Measurements from ENCODE around the gene MEX3D. TPM values are rescaled to one million over a fixed set of nuclear protein-coding genes. Genes with fewer than 3 reads are reported as not detected.
"Not testable (repeated sequence)": the region's sequence is repeated elsewhere in the genome, so short reads cannot be mapped to it uniquely, and the experiment has no call there.

The MEX3D gene
- total RNA-seq, 2 experiments from 2014 or later = 7.6 to 9.5 TPM

DNA sequence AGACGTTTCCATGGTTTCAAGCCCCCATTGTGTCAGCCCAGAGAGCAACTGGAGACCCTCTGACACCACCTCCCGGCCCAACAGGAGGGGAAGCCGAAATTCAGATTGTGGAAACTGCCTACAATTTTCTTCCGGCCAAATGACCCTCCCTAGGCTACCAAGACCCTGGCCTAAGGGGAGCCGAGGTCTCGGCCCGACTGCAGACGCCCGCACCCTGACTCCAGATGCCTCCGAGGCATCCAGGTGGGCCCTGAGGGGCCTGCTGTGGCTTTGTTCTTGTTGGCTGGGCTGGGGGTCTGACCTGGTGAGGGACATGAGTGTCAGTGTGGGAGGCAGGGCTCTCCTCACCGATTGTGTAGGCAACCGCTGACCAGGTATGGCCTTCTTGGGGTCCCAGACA lies 9.6 kb downstream of the MEX3D start:
- DNase-seq (no peak), ATAC-seq (no peak)
- Mint-ChIP-seq H3K4me1 (no peaks in the 10 kb centered on the region), H3K27ac (no peak overlapping the region), H3K27me3 (no peaks in the 10 kb centered on the region), H3K4me3 (no peak overlapping the region), H3K36me3 (no peaks in the 10 kb centered on the region), H3K9me3 (ENCODE audit: low read depth) (no peaks in the 10 kb centered on the region)
- CTCF ChIA-PET = interaction anchor here (1.1 kb wide), 1 partner anchor 45 kb away, joined by 3 read pairs; no protein-coding TSS in a partner anchor

DNA sequence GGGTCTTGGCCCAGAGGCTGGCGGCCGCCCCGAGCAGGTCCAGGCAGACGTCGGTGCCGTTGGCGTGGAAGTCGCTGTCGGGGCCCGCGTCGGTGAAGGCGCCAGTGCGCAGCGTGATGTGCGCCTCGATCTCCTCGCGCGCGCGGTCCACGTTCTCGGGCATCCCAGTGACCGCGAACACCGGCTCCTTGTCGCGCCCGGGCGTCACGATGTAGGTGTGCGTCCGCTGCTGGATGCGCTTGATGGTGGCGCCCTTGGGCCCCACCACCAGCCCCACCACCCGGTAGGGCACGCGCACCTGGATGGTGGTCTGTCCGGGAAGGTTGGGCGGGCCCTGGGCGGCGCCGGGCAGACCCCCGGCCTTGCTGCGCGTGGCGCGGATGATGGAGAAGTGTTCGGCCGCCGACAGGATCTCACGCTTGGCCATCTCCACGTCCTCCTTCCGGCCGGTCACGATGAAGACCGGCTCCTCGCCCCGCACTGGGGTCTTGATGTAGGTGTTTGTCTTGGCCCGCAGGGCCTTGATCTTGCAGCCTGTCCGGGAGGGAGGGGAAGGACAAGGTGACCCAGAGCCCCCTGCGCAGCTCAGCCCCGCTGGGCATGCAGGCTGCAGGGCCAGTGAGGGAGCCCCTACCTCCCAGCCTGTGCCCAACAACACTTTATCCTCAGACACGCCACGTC lies 11.6 kb downstream of the MEX3D start:
- no peaks in the 10 kb centered on the region for H3K27me3 Mint-ChIP-seq
- CTCF ChIA-PET = no interaction called here
- no peak overlapping the region for H3K27ac Mint-ChIP-seq
- DNase-seq (no peak), ATAC-seq (no peak)
- no peaks in the 10 kb centered on the region for H3K36me3 Mint-ChIP-seq
- H3K9me3 Mint-ChIP-seq (ENCODE audit: low read depth) = no peaks in the 10 kb centered on the region
- H3K4me3 Mint-ChIP-seq = no peak overlapping the region
- no peaks in the 10 kb centered on the region for H3K4me1 Mint-ChIP-seq

DNA sequence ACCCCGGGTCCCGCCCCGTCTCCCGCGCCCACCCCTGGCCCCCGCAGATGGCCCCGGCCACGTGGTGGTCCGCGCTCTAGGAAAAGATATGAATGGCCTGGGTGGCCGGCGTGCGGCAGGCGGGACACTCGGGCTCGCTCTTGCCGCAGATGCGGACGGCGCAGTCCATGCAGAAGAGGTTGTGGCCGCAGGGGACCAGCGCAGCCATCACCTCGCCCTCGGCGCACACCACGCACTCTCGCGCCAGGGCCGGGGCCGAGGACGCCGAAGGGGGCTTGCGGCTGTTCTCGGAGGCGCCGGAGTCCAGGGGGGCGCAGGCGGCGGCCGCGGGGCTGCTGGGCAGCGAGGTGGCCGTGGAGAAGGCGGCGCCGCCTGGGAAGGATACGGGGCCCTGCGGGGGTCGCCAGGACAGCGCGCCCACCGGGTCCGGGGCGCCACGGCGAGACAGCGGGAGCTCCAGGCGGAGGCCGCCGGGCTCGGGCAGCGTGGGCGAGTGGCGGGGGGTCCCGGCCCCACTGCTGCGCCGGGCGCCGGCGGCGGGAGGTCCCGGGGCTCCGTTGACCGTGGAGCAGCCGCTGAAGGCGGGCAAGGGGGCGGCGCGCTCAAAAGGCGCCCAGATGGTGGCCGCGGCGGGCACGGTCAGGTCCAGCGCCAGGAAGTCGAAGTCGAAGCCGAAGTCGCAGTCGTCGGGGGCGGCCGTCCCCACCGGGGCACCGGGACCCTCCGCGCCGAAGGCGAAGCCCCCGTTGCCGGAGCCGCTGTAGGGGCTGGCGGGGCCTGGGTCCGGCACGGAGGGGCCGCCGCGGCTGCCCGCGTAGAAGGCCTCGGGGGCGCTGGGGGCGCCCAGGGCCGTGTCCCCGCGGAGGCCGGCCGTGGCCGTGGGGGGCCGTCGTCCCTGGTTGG lies 12.4 kb downstream of the MEX3D start:
- H3K9me3 Mint-ChIP-seq (ENCODE audit: low read depth) = no peaks in the 10 kb centered on the region
- no peaks in the 10 kb centered on the region for H3K4me1 Mint-ChIP-seq
- CTCF ChIA-PET = no interaction called here
- no peaks in the 10 kb centered on the region for H3K27me3 Mint-ChIP-seq
- no peak overlapping the region for H3K27ac Mint-ChIP-seq
- H3K36me3 Mint-ChIP-seq = no peaks in the 10 kb centered on the region
- DNase-seq (no peak), ATAC-seq (no peak)
- no peak overlapping the region for H3K4me3 Mint-ChIP-seq

DNA sequence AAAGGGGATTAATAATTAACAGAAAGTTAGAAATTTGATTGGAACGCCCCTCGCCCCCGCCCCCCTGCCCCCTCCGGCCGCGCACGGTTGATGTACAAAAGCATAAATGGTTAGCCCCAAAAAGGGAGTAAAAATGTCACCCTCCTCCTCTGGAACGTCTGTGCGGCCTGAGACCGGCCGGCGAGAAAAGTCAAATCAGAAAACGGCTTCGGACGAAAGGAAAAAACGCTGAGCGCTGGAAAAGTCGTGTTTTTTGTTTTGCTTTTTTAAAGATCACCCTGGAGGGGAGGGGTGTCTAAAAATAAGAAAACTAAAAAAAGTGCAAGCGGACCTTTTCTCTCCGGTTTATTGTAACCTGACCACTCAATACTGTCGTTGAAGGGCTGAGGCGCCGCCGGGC lies 13.2 kb downstream of the MEX3D start:
- CTCF ChIA-PET = interaction anchor here (0.9 kb wide), 1 partner anchor 9 kb away, joined by 4 read pairs; no protein-coding TSS in a partner anchor
- no peaks in the 10 kb centered on the region for H3K9me3 Mint-ChIP-seq (ENCODE audit: low read depth)
- ATAC-seq = no peak
- no peak overlapping the region for H3K4me3 Mint-ChIP-seq
- no peaks in the 10 kb centered on the region for H3K36me3 Mint-ChIP-seq
- H3K27me3 Mint-ChIP-seq = no peaks in the 10 kb centered on the region
- DNase-seq = no peak
- no peaks in the 10 kb centered on the region for H3K4me1 Mint-ChIP-seq
- H3K27ac Mint-ChIP-seq = no peak overlapping the region

DNA sequence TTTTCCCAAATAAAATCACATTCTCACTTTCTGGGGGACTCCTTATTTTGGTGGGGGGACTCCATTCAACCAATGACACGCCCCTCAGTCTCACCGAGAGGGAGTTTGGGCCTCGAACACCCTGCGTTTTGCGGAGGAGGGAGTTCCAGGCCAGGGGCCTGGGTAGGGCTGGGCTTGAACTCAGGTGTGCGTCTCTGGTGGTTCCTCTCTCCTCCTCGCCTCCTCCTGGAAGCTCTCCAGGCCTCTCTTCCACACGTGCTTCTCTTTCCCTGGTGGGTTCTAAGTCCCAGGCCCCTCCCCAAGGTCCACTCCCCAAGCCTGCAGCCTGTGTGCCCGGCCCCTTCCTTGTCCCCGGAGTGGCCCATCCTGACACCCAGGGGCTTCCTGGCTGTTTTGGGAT lies 14.7 kb downstream of the MEX3D start:
- ATAC-seq (no peak), DNase-seq (no peak)
- no peaks in the 10 kb centered on the region for H3K36me3 Mint-ChIP-seq
- H3K27me3 Mint-ChIP-seq = peaks cover 2% of the 10 kb centered on the region
- H3K4me1 Mint-ChIP-seq = no peaks in the 10 kb centered on the region
- no peaks in the 10 kb centered on the region for H3K9me3 Mint-ChIP-seq (ENCODE audit: low read depth)
- H3K27ac Mint-ChIP-seq = no peak overlapping the region
- CTCF ChIA-PET = interaction anchor here (1.0 kb wide), 1 partner anchor 119 kb away, joined by 4 read pairs; no protein-coding TSS in a partner anchor
- H3K4me3 Mint-ChIP-seq = no peak overlapping the region

DNA sequence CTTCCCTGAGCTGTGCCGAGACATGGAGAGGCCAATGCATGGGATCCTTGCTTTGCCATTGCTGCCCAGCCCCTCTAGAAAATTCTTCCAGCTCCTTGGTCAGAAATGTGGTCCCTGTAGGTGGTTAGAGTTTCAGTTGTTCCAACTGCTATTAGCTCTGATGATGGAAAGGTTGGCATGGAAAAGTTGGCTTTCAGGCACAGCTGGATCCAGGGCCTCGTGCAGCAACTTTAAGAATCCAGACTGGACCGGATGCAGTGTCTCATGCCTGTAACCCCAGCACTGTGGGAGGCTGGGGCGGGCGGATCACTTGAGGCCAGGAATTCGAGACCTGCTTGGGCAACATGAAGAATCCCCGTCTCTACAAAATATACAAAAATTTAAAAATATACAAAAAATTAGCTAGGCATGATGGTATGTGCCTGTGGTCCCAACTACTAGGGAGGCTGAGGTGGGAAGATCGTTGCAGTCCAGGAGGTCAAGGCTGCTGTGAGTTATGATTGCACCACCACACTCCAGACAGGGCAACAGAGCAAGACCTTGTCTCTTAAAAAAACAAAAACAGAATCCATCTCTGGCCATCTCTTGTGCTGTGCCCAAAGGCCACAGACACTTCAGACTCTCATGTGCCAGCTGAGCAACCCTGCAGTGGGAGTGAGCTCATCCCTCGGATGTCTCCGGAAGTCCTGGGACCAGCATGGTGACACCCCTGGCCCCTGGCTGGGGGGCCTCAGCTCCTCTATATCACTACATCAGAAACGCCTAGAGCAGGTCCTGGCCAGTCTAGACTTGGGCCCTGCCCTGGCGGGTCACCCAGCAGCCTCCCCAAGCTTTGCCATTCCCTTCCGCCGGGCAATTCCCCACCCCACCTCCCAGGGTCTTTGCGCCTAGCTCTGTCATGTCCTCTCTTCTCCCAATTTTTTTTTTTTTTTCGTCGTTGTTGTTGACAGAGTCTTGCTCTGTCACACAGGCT lies 16.8 kb downstream of the MEX3D start:
- Mint-ChIP-seq H3K27ac (no peak overlapping the region), H3K4me3 (no peak overlapping the region), H3K4me1 (peaks cover under 1% of the 10 kb centered on the region), H3K27me3 (peaks cover 4% of the 10 kb centered on the region), H3K9me3 (ENCODE audit: low read depth) (no peaks in the 10 kb centered on the region), H3K36me3 (no peaks in the 10 kb centered on the region)
- DNase-seq (no peak), ATAC-seq (no peak)
- CTCF ChIA-PET = interaction anchor here (0.7 to 1.0 kb wide), 2 partner anchors 20 to 287 kb away, joined by 3 to 6 read pairs; no protein-coding TSS in a partner anchor

DNA sequence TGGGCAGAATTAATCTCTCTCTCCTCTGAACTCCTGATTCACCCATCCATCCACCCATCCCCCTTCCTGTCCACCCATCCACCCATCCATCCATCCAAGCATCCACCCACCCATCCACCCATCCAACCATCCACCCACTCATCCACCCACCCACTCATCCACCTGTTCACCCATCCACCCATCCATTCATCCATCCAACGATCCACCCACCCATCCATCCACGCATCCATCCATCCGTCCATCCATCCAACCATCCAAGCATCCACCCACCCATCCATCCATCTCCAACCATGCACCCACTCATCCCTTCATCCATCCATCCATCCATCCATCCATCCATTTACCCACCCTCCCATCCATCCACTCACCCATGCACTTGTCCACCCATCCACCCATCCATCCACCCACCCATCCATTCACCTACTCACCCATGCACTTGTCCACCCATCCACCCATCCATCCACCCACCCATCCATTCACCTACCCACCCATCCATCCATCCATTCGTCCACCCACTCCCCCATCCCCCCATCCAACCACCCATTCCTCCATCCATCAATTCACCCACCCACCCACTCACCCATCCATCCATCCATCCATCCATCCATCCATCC lies 18.7 kb downstream of the MEX3D start:
- H3K27me3 Mint-ChIP-seq = peaks cover 8% of the 10 kb centered on the region
- H3K36me3 Mint-ChIP-seq = no peaks in the 10 kb centered on the region
- H3K9me3 Mint-ChIP-seq (ENCODE audit: low read depth) = no peaks in the 10 kb centered on the region
- no peak overlapping the region for H3K4me3 Mint-ChIP-seq
- no peak for DNase-seq
- CTCF ChIA-PET = no interaction called here
- no peak for ATAC-seq
- no peak overlapping the region for H3K27ac Mint-ChIP-seq
- peaks cover 4% of the 10 kb centered on the region for H3K4me1 Mint-ChIP-seq

DNA sequence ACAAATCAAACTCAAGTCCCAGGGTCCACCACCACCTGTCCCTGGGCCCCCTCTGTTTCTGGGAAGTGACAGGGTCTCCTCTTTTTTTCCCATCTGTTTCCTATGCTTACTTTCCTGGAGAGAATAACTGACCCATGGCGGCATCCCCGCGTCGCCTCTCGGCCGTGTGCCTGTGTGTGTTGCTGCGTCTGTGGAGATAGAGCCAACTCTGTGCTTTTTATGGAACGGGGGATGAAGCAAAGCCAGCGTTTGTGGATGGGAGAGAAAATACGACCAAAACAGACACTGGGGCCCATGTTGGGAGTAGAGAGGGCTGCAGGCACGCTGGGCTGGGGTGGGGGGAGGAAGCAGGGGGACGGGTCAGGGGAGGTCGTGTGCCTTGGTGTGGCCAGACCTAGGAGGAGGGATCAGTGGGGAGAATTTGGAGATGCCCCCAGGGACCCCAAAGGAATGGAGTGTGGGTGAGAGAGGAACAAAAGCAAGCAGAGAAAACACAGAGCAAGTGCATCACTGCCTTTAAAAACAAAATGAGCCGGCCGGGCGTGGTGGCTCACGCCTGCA lies 27.7 kb downstream of the MEX3D start:
- no peak for ATAC-seq
- Mint-ChIP-seq H3K27me3 (peaks cover 8% of the 10 kb centered on the region), H3K36me3 (no peaks in the 10 kb centered on the region), H3K27ac (no peak overlapping the region), H3K4me3 (no peak overlapping the region), H3K9me3 (ENCODE audit: low read depth) (no peaks in the 10 kb centered on the region), H3K4me1 (no peaks in the 10 kb centered on the region)
- no peak for DNase-seq
- CTCF ChIA-PET = no interaction called here

DNA sequence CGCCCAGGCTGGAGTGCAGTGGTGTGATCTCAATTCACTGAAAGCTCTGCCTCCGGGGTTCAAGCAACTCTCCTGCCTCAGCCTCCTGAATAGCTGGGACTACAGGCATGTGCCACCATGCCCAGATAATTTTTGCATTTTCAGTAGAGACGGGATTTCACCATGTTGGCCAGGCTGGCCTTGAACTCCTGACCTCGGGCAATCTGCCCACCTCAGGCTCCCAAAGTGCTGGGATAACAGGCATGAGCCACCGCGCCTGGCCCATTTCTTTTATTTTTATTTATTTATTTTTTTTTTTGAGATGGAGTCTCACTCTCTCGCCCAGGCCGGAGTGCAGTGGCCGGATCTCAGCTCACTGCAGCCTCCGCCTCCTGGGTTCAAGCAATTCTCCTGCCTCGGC lies 28.4 kb downstream of the MEX3D start:
- not testable (repeated sequence) for DNase-seq

DNA sequence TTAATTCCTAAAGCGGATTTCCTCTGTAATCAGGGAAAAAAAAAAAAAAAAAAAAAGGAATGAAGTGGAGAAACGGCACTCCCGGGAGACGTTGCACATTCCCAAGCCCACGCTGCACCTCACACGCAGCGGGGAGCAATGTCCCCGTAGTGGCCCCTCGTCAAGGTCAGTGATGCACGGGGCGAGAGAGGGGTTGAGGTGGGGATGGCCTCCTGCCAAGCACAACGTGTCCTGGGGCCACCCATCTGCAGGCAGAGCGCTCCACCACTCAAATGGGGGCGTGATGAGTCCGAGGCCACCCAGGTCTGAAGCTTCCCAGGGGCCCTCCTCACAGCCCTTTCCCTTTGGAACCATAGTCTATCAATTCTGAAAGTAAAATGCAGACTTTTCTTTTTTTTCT lies 29.1 kb downstream of the MEX3D start:
- ATAC-seq (no peak), DNase-seq (no peak)
- Mint-ChIP-seq H3K4me1 (no peaks in the 10 kb centered on the region), H3K36me3 (no peaks in the 10 kb centered on the region), H3K9me3 (ENCODE audit: low read depth) (no peaks in the 10 kb centered on the region), H3K27me3 (peaks cover 8% of the 10 kb centered on the region), H3K27ac (no peak overlapping the region), H3K4me3 (no peak overlapping the region)
- CTCF ChIA-PET = no interaction called here

More for the DNA sequence above, 28.4 kb downstream of the MEX3D start:
- ATAC-seq; H3K4me3 Mint-ChIP-seq; H3K4me1 Mint-ChIP-seq; H3K9me3 Mint-ChIP-seq (ENCODE audit: low read depth); CTCF ChIA-PET; H3K27me3 Mint-ChIP-seq; H3K27ac Mint-ChIP-seq; H3K36me3 Mint-ChIP-seq: not testable (repeated sequence)

DNA sequence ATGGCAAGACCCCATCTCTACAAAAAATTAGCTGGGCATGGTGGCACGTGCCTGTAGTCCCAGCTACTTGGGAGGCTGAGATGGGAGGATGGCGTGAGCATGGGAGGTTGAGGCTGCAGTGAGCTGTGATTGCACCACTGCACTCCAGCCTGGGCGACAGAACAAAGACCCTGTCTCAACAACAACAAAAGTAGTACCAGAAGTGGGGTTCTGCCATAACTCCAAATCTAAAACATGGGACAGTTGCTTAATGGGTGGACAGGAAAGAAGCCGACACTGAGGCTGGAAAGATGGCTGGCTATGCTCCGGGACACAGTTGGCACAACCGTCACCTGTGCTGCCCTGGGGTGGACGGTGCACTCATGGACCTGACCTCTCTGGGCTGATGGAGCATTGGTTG lies 32.4 kb downstream of the MEX3D start:
- CTCF ChIA-PET = interaction anchor here (1.0 kb wide), 2 partner anchors 10 to 290 kb away, joined by 3 to 4 read pairs; no protein-coding TSS in a partner anchor
- H3K4me3 Mint-ChIP-seq; H3K9me3 Mint-ChIP-seq (ENCODE audit: low read depth): not testable (repeated sequence)

DNA sequence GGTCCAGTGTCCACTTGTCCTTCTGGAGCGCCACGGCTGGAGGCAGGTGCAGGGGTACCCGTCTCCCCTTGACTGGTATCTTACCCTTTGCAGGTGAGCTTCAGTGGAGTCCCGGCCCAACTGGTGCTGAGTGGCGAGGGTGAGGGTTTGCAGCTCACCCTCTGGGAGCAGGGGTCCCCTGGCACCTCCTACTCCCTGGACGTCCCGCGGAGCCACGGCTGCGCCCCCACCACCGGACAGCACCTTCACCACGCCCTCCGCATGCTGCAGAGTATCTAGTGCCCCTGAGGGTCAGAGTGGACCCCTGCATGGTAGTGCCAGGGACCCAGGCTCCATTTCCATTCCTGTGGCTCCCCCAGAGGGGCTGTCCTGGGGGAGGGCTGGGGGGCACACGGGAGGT lies 33.2 kb downstream of the MEX3D start:
- no peak overlapping the region for H3K27ac Mint-ChIP-seq
- no peaks in the 10 kb centered on the region for H3K9me3 Mint-ChIP-seq (ENCODE audit: low read depth)
- DNase-seq (no peak), ATAC-seq (no peak)
- no peaks in the 10 kb centered on the region for H3K4me1 Mint-ChIP-seq
- CTCF ChIA-PET = interaction anchor here (1.0 kb wide), 2 partner anchors 11 to 291 kb away, joined by 3 to 4 read pairs; no protein-coding TSS in a partner anchor
- H3K36me3 Mint-ChIP-seq = no peaks in the 10 kb centered on the region
- H3K4me3 Mint-ChIP-seq = no peak overlapping the region
- H3K27me3 Mint-ChIP-seq = no peaks in the 10 kb centered on the region

More for the DNA sequence above, 32.4 kb downstream of the MEX3D start:
- not testable (repeated sequence) for H3K4me1 Mint-ChIP-seq, ATAC-seq, H3K27me3 Mint-ChIP-seq, H3K27ac Mint-ChIP-seq, H3K36me3 Mint-ChIP-seq, DNase-seq
